ENCODE measurements around the gene CLIP1. TPM values are rescaled to one million over a fixed set of nuclear protein-coding genes. Genes with fewer than 3 reads are reported as not detected.

The CLIP1 gene
- total and polyA plus RNA-seq, 7 experiments from 2014 or later: 13.6 to 89.3 (median 56.6) TPM

GRCh38 chr12:122309564-122310121, 112.8 kb downstream of the CLIP1 start:
- DNase-seq: no peak
- no peak for ATAC-seq
- Histone ChIP-seq H3K27ac (ENCODE audit: low read depth, low read length) (no peak overlapping the region), H3K27me3 (ENCODE audit: control insufficient read depth in 2 of 2, insufficient read depth in 2 of 2, low read length in 2 of 2) (no peaks in the 10 kb centered on the region), H3K36me3 (ENCODE audit: control insufficient read depth in 2 of 3, insufficient read depth in 3 of 3, low read length in 3 of 3) (peaks cover 3 to 28% (median 9%) of the 10 kb centered on the region in 3 experiments), H3K4me3 (ENCODE audit: low read length) (no peak overlapping the region), H3K9me3 (ENCODE audit: control insufficient read depth in 2 of 3, low read length in 3 of 3) (no peaks in the 10 kb centered on the region), H3K4me1 (ENCODE audit: control insufficient read depth in 2 of 2, insufficient read depth in 2 of 2, low read length in 2 of 2) (no peaks in the 10 kb centered on the region)
- Mint-ChIP-seq H3K4me3 (no peak overlapping the region), H3K27ac (no peak overlapping the region), H3K36me3 (peaks cover 0 to 44% (median 10%) of the 10 kb centered on the region in 5 donors), H3K9me3 (no peaks in the 10 kb centered on the region), H3K27me3 (no peaks in the 10 kb centered on the region), H3K4me1 (peaks cover 0 to 2% (median 0%) of the 10 kb centered on the region in 7 donors)
- ChIA-PET CTCF (interaction anchor here (1.7 kb wide), 1 partner anchor 46 kb away, joined by 5 read pairs; no protein-coding TSS in a partner anchor), POLR2A (no interaction called here)
- intact Hi-C loops (cut with micrococcal nuclease): no loop called here

GRCh38 chr12:122308811-122309210, 113.7 kb downstream of the CLIP1 start:
- H3K27me3 Mint-ChIP-seq: no peaks in the 10 kb centered on the region
- ChIA-PET POLR2A (interaction anchor here (1.1 kb wide), 1 partner anchor 12 kb away, joined by 3 read pairs; no protein-coding TSS in a partner anchor), CTCF (interaction anchor here (0.7 to 1.7 kb wide), 2 partner anchors 11 to 47 kb away, joined by 3 to 5 read pairs; no protein-coding TSS in a partner anchor)
- no peak for DNase-seq
- peaks cover 0 to 39% (median 10%) of the 10 kb centered on the region in 5 donors for H3K36me3 Mint-ChIP-seq
- no peaks in the 10 kb centered on the region for H3K9me3 ChIP-seq (ENCODE audit: control insufficient read depth in 2 of 3, low read length in 3 of 3)
- H3K27ac ChIP-seq (ENCODE audit: low read depth, low read length): no peak overlapping the region
- H3K36me3 ChIP-seq (ENCODE audit: control insufficient read depth in 2 of 3, insufficient read depth in 3 of 3, low read length in 3 of 3): peaks cover 3 to 26% (median 9%) of the 10 kb centered on the region in 3 experiments
- H3K4me1 Mint-ChIP-seq: peaks cover 0 to 2% (median 0%) of the 10 kb centered on the region in 7 donors
- no peaks in the 10 kb centered on the region for H3K27me3 ChIP-seq (ENCODE audit: control insufficient read depth in 2 of 2, insufficient read depth in 2 of 2, low read length in 2 of 2)
- H3K4me1 ChIP-seq (ENCODE audit: control insufficient read depth in 2 of 2, insufficient read depth in 2 of 2, low read length in 2 of 2): no peaks in the 10 kb centered on the region
- H3K27ac Mint-ChIP-seq: no peak overlapping the region
- H3K4me3 Mint-ChIP-seq: no peak overlapping the region
- H3K4me3 ChIP-seq (ENCODE audit: low read length): no peak overlapping the region
- no peaks in the 10 kb centered on the region for H3K9me3 Mint-ChIP-seq
- no peak for ATAC-seq
- intact Hi-C loops (cut with micrococcal nuclease): no loop called here

DNA sequence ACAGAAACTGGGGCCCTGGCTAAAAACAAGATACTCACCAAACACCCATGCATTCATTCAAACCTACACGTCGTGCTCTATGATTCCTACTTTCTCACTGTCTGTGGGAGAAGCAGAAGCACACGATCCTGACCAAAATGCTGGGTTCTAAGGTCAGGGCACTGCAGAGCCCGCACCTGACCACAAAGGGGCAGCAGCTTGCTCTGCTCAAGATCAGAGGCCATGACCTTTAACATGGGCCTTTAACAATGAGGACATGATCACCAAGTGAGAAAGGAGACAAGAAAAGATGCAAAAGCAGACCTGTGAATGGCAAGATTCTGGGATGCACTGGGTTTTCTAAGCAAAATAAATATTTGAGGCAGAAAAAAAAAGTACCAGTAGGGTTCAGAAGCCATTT, 116.1 kb downstream of the CLIP1 start:
- Histone ChIP-seq H3K4me3 (ENCODE audit: low read length) (no peak overlapping the region), H3K27ac (ENCODE audit: low read depth, low read length) (no peak overlapping the region), H3K4me1 (ENCODE audit: control insufficient read depth in 2 of 2, insufficient read depth in 2 of 2, low read length in 2 of 2) (no peaks in the 10 kb centered on the region), H3K27me3 (ENCODE audit: control insufficient read depth in 2 of 2, insufficient read depth in 2 of 2, low read length in 2 of 2) (no peaks in the 10 kb centered on the region), H3K9me3 (ENCODE audit: control insufficient read depth in 2 of 3, low read length in 3 of 3) (no peaks in the 10 kb centered on the region), H3K36me3 (ENCODE audit: control insufficient read depth in 2 of 3, insufficient read depth in 3 of 3, low read length in 3 of 3) (peaks cover 3 to 30% (median 9%) of the 10 kb centered on the region in 3 experiments)
- Mint-ChIP-seq H3K36me3 (peaks cover 5 to 44% (median 13%) of the 10 kb centered on the region in 5 donors), H3K9me3 (no peaks in the 10 kb centered on the region), H3K27ac (no peak overlapping the region), H3K4me3 (no peak overlapping the region), H3K4me1 (peaks cover 0 to 2% (median 0%) of the 10 kb centered on the region in 7 donors), H3K27me3 (no peaks in the 10 kb centered on the region)
- no peak for ATAC-seq
- POLR2A ChIA-PET: no interaction called here
- DNase-seq: no peak
- CTCF ChIA-PET: interaction anchor here (1.1 kb wide), 1 partner anchor 9 kb away, joined by 3 read pairs; no protein-coding TSS in a partner anchor
- intact Hi-C loops (cut with micrococcal nuclease): loop anchor here in 1 of 2 donors (1.0 kb wide), 1 partner anchor 50 kb away; no protein-coding TSS in a partner anchor

DNA sequence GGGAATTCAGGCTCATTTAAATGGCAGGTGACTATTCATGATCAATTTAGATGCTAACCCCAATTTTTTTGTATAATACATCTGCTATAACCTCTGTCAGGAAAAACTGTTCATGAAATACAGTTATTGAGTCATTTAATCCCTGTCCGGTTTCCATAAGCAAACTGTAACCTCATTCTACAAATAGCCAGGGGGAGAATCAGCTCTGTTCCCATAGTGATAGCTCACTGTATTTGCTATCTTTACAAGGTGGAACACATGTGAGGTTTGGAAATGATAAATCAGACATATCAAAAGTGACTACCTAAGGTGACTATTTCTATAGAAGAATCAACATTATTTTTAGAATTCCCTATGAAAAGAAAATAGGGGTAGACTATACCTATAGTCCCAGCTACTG, 117.5 kb downstream of the CLIP1 start:
- Mint-ChIP-seq H3K4me1 (peaks cover 0 to 2% (median 0%) of the 10 kb centered on the region in 7 donors), H3K36me3 (peaks cover 5 to 46% (median 17%) of the 10 kb centered on the region in 5 donors), H3K27ac (no peak overlapping the region), H3K4me3 (no peak overlapping the region), H3K27me3 (no peaks in the 10 kb centered on the region), H3K9me3 (no peaks in the 10 kb centered on the region)
- ATAC-seq: no peak
- intact Hi-C loops (cut with micrococcal nuclease): no loop called here
- no peak for DNase-seq
- Histone ChIP-seq H3K4me3 (ENCODE audit: low read length) (no peak overlapping the region), H3K4me1 (ENCODE audit: control insufficient read depth in 2 of 2, insufficient read depth in 2 of 2, low read length in 2 of 2) (no peaks in the 10 kb centered on the region), H3K9me3 (ENCODE audit: control insufficient read depth in 2 of 3, low read length in 3 of 3) (no peaks in the 10 kb centered on the region), H3K36me3 (ENCODE audit: control insufficient read depth in 2 of 3, insufficient read depth in 3 of 3, low read length in 3 of 3) (peaks cover 3 to 25% (median 9%) of the 10 kb centered on the region in 3 experiments), H3K27ac (ENCODE audit: low read depth, low read length) (no peak overlapping the region), H3K27me3 (ENCODE audit: control insufficient read depth in 2 of 2, insufficient read depth in 2 of 2, low read length in 2 of 2) (no peaks in the 10 kb centered on the region)
- ChIA-PET CTCF (no interaction called here), POLR2A (no interaction called here)

DNA sequence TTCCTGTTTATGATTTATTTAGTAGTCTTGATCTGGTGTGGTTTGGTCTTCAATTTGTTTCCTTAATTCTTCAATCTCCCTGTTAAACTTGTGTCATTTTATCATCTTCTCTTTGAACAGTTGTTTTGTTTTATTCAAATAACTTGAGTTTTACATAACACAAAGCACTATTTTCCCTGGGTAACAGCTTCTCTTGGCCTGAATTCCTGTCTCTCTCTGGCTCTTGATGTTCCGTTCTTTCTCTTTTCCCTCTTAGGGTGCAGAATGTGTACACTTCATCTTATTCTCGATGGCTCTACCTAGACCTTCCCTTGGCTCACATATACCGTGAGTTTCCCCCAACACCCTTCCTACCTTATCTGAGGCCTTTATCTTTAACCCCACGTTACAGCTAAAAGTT, 119.4 kb downstream of the CLIP1 start:
- H3K4me1 Mint-ChIP-seq: peaks cover 0 to 2% (median 0%) of the 10 kb centered on the region in 7 donors
- Histone ChIP-seq H3K4me1 (ENCODE audit: control insufficient read depth in 2 of 2, insufficient read depth in 2 of 2, low read length in 2 of 2) (no peaks in the 10 kb centered on the region), H3K36me3 (ENCODE audit: control insufficient read depth in 2 of 3, insufficient read depth in 3 of 3, low read length in 3 of 3) (peaks cover 0 to 12% (median 0%) of the 10 kb centered on the region in 3 experiments), H3K27ac (ENCODE audit: low read depth, low read length) (no peak overlapping the region), H3K27me3 (ENCODE audit: control insufficient read depth in 2 of 2, insufficient read depth in 2 of 2, low read length in 2 of 2) (no peaks in the 10 kb centered on the region), H3K4me3 (ENCODE audit: low read length) (no peak overlapping the region), H3K9me3 (ENCODE audit: control insufficient read depth in 2 of 3, low read length in 3 of 3) (no peaks in the 10 kb centered on the region)
- peaks cover 3 to 42% (median 23%) of the 10 kb centered on the region in 5 donors for H3K36me3 Mint-ChIP-seq
- H3K9me3 Mint-ChIP-seq: no peaks in the 10 kb centered on the region
- DNase-seq (no peak), ATAC-seq (no peak)
- ChIA-PET CTCF (no interaction called here), POLR2A (interaction anchor here (0.6 kb wide), 1 partner anchor 515 kb away, joined by 3 read pairs; no protein-coding TSS in a partner anchor)
- H3K27ac Mint-ChIP-seq: peak overlapping the region in 4 of 9 donors; percentile 16 to 41 (median 23)
- no peaks in the 10 kb centered on the region for H3K27me3 Mint-ChIP-seq
- H3K4me3 Mint-ChIP-seq: no peak overlapping the region
- intact Hi-C loops (cut with micrococcal nuclease): no loop called here

DNA sequence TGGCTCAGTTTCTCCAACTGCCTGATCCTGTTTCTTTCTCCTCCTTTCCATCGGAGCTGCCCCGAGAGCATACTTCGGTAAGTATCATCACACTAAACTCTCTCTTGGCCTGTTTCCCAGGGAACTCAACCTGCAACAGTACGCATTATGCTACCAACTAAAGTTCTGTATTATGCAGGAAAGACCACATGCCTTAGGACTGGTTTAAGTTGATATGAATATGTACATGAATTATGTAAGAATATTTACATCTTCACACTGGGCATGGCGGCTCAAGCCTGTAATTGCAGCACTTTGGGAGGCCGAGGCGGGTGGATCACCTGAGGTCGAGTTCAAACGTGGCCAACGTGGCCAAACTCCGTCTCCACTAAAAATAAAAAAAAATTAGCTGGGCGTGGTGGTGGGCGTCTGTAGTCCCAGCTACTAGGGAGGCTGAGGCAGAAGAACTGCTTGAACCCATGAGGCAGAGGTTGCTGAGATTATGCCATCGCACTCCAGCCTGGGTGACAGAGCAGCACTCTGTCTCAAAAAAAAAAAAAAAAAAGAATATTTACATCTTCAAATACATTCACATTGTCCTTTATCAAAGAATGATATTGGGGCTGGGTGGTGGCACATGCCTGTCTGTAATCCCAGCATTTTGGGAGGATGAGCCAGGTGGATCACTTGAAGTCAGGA, 124.3 kb downstream of the CLIP1 start:
- Histone ChIP-seq H3K27ac (ENCODE audit: low read depth, low read length) (no peak overlapping the region), H3K27me3 (ENCODE audit: control insufficient read depth in 2 of 2, insufficient read depth in 2 of 2, low read length in 2 of 2) (no peaks in the 10 kb centered on the region), H3K4me3 (ENCODE audit: low read length) (no peak overlapping the region), H3K36me3 (ENCODE audit: control insufficient read depth in 2 of 3, insufficient read depth in 3 of 3, low read length in 3 of 3) (peaks cover 0 to 11% (median 0%) of the 10 kb centered on the region in 3 experiments), H3K4me1 (ENCODE audit: control insufficient read depth in 2 of 2, insufficient read depth in 2 of 2, low read length in 2 of 2) (no peaks in the 10 kb centered on the region), H3K9me3 (ENCODE audit: control insufficient read depth in 2 of 3, low read length in 3 of 3) (no peaks in the 10 kb centered on the region)
- no peak overlapping the region for H3K4me3 Mint-ChIP-seq
- no peak overlapping the region for H3K27ac Mint-ChIP-seq
- no peaks in the 10 kb centered on the region for H3K9me3 Mint-ChIP-seq
- peaks cover 0 to under 1% (median 0%) of the 10 kb centered on the region in 7 donors for H3K4me1 Mint-ChIP-seq
- intact Hi-C loops (cut with micrococcal nuclease): no loop called here
- DNase-seq (no peak), ATAC-seq (no peak)
- ChIA-PET POLR2A (no interaction called here), CTCF (interaction anchor here (0.8 kb wide), 2 partner anchors 8 to 10 kb away, joined by 3 read pairs; no protein-coding TSS in a partner anchor)
- peaks cover 10 to 50% (median 34%) of the 10 kb centered on the region in 5 donors for H3K36me3 Mint-ChIP-seq
- no peaks in the 10 kb centered on the region for H3K27me3 Mint-ChIP-seq
